HuH-7.5 (cell line): ENCODE results near the gene EIF4E.
A peak's percentile ranks its signal among the peaks of the same experiment; 100 is the strongest.
"Not testable (repeated sequence)": the region's sequence is repeated elsewhere in the genome, so short reads cannot be mapped to it uniquely, and the experiment has no call there.

Experiments
- DNase-seq: peaks from one replicate; pipeline ENCODE4 v3.0.0; 2011; ENCODE audit warnings: low spot score

Gene EIF4E, protein sequence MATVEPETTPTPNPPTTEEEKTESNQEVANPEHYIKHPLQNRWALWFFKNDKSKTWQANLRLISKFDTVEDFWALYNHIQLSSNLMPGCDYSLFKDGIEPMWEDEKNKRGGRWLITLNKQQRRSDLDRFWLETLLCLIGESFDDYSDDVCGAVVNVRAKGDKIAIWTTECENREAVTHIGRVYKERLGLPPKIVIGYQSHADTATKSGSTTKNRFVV

DNA sequence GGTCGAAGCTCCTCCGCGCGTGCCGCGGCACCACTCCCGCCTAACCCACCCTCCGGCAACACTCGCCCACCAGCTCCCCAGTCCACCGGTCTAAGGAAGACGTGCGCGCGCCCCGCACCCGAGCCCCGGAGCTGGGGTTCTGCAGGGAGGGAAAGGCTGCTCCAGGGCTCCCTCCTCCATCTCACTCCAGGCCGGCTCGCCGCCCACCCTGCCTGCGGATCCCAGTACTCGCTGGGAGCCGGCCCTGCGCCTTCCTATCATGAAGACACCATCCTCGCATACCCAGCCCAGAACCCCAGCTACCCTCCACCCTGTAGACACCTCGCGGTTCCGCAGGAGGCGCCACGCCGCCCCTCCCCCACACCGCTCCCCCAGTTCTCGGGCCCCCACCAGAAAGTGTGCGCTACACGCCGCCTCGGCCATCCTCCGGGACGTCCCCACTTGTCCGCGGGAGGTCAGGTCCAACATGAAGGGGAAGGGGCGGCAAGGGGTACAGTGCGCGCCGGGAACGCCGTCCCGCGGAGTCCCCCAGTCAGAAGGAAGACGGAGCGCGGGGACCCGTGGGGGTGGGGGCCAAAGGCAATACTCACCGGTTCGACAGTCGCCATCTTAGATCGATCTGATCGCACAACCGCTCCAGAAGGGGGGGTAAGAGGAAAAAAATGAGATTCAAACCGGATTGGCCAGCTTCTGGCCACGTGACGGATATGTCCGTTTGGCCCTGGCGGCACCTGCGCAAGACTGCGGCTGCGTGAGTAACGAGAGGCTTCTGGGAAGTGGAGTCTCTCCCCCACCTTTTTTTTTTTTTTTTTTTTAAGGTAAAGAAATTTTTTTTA is at the start of gene EIF4E:
TSS of gene EIF4E (minus strand) at position 629 of the 836 bp plus-strand sequence. CDS start at position 608, 21 bp downstream.
- peak; percentile 70 for DNase-seq

DNA sequence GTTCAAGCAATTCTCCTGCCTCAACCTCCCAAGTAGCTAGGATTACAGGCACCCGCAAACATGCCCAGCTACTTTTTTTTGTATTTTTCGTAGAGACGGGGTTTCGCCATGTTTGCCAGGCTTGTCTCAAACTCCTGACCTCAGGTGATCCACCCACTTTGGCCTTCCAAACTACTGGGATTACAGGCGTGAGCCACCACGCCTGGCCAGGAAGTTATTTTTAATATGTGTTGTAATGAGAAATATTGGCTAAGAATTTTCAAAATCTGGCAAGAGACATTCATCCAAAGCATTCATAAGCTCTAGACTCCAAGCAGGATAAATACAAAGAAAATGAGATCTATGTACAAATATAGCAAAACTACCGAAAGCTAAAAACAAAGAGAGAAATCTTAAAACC is 48.6 kb upstream of the EIF4E start:
- DNase-seq = no peak

DNA sequence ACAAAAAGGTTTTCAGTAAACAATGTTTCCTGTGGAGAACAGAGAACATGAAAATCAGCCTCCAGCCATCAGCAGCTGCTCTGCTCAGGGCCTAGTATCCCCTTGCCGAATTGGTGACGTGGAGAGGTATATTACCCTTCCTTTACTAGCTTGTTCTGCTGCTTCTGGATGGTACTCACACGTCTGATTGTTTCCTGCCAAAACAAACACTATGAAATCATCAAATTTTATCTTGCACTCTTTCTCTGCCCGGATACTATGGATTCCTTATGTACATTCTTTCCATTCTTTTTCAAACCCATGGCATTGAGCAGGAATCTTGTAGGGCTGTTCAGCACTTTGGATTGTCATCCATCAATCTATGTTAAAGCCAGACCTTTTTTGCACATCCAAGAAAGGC is 47.8 kb upstream of the EIF4E start:
- no peak for DNase-seq

DNA sequence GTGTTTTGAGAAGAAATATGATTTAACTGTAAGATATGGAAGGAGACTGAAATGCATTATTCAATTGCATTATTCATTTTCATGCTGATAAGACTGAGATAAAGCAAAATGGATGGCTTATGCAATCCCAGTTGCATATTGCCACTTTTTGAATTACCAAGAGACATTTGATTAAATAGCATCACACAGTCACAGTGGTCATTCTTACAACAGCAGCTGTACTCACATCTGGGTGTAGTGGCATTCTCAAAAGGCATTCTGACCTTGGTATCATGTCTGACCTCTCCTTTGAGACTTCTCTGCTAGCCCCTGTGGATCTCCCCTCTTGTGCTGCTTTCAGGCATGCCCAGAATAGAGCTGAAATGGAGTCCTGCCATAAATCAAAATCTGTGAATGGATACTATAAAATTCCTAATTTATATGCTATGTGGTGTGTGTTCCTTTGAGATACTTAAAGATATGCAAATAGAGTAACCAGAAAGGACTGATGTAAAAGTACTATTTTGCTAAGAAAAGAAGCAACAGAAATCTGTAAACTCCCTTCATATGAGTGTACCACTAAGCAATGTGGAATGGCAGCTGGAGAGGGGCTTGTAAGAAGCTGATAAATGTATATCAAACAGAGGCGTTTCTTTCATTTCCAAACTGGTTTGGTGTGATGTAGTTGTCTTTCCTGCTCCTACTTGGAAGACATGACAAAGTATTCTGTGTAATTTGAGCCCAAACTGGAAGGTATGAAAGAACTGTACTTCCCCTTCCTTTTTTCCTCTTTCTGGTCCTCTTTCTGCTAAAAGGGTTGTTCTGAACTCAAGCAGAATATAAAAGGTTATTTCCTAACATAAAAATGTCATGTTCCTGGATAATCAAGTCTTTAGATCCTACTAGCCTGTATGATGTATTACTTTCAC is 41.2 kb upstream of the EIF4E start:
- no peak for DNase-seq

DNA sequence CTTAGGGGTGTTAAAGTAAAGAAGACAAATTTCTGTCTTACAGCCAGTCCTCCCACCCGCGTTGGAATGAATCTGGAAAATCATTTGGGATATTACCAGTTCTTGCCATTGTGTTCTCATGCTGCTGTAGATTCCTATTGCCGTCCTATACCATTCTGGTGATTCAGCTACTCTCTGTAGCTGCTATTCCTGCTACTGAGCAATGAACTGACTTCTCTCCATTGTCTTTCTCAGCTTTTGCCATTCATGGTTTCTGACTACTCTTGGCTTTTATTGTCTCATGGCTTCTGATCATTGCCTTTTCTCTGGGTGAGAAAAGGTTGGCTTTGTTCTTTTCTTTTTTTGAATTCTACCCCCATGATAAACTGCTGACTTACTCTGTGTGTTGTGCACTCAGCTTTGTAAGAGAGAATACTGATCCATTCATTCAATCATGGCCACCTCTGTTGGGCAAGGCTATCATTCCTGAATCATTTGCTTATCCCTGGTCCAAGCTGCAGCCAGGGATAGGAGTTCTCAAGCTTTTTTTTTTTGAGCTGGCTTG is 38.9 kb upstream of the EIF4E start:
- no peak for DNase-seq

DNA sequence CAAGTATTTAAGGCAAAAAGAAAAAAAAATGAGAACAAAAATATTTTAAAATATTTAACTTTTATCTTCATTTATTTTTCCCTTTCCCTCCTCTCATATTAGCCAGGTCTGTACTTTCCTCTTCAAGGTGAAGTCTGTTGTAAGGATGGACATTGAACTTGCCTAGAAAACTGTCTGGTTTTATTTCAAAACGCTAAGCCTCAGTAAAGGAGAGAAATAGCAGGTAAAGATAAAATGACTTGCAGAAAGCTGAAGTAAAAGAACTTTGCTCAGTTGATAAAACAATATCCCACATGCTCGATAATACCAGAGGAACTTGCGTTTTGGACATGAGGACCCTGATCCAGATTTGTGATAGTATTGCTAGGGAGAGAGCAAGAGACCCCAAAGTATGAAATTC is 38.0 kb upstream of the EIF4E start:
- no peak for DNase-seq

DNA sequence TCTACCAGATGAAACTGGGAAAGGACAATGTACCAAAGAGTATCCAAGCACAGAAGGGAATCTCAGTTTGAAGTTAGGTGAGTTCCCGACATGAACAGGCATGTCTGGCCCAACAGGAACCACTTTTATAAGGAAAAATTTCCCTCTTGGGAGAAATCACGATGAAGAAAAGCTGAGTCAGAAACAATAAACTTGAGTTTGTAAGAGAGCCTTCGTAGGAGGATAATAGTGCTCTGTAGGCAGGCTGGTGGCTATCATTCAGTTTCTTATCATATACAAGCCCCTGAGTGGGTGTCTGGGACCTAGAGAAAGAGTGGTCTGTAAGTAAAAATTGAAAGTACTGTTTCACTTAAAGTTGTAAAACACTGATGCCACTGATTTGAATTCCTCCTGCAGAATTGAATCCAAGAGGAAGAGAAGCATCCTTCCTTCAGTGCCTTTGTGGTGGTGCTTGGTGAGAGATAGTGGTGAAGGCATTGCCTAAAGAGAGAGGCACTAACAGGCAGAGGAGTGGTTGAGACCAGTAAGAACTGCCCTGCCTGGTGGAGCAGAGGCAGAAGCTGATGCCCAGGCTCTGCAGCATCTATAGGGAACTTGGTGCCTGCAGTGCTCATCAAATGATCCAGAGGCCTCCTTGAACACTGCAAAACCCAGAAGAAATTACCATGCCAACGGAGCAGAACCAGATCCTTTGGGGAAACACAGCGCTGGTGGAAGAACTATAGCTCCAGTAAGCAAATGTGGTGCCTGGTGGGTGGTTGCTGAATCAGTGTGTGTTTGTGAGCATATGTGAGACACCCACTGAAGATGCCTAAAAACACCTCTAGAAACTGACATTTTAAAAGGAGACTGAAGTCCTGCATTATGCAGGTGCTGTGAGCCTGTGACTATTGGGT is 34.9 kb upstream of the EIF4E start:
- DNase-seq = no peak

DNA sequence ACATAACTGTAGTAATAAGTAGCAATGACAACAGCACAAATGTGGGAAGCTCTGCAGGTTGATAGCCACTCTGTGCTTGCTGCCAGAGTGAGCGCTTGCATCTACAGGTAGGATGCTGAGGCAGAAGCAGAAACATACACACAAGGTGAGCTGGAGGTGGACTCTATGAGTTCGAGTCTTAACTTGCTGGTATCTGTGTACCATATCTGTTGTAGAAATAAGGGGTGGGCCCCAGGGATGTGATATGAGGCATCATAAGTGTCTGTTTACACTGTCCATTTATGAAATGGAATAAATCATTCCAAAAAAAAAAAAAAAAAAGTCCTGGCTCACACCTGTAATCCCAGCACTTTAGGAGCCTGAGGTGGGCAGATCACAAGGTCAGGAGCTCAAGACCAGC is 32.8 kb upstream of the EIF4E start:
- DNase-seq = no peak

DNA sequence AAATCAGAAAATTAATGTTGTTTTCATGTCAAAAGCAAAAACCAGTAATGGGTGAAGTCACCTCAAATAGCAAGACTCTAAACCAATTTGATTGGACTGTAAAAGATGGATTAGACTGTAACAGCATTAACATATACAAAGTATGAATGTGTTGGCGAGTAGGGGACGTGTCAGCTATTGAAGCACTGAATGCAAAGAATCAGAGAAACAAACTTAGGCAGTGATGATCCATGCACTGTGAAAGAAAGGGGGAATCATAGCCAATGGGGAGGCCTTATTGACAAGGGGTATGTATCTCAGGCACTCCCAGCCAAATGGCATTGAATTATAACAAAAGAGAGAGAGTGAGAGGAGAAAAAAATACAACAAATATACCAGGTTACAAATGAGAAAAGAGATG is 30.5 kb upstream of the EIF4E start:
- DNase-seq = no peak

DNA sequence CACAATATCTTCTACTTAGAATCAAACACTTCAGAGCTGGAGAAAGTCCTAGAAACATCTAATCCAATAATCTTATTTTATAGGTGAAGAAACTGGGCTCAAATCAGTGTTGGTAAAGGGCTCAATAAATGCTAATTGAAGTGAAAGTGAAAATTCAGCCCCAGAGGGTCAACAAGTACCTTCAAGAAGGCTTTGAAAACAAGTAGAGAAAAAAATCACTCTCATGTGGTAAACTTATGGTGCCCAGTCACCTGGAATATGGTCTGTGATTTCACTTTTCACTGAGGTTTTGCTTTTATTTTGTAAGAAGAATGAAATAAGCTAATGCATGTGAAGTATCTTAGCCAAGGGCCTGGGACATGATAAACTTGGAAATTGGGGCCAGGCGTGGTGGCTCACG is 29.1 kb upstream of the EIF4E start:
- no peak for DNase-seq

DNA sequence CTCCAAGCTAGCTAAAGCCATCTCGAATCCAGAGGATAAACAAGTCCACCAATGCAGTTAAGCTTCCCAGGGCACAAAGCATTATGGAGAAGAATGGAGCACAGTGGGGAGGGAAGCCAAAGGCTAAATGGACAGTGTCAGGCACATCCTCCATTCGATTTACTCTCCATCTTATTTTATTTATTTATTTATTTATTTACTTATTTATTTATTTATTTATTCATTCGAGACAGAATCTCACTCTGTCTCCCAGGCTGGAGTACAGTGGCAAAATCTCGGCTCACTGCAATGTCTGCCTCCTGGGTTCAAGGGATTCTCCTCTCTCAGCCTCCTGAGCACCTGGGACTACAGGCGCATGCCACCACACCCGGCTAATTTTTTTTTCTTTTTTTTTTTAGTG is 26.3 kb upstream of the EIF4E start:
- no peak for DNase-seq

DNA sequence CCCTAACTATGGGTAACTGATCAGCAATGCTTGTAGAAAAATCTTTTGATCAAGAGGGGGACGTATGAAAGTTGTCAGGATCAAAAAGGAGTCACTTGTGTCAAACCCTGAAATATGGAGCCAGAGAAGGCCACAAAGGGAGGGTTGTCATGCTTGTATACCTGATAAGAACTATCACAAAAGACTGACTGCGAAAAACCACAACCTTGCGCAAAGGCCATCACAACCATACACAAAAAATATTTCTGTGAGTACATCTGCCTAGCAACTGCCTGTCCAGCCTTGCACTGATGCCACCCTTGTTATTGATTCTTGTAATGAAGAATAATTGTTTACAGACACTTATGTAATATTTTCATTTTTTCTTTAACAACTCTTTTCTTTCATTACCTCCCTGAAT is 22.8 kb upstream of the EIF4E start:
- no peak for DNase-seq

DNA sequence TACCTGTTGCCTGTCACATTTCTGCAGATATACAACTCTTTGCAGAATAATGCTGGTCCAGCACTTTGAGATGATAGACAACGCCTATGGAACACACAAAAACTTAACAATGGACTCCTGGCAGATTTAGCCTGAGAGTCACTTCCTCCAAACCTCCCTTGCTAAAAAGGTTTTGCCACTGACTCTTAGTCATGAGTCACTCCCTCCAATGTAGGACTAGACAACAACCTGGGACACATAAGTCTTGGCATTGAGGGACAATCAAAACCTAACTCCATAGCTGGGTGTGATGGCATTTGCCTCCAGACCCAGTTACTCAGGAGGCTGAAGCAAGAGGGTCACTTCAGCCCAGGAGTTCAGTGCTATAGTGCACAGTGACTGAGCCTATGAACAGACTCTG is 22.0 kb upstream of the EIF4E start:
- no peak for DNase-seq

DNA sequence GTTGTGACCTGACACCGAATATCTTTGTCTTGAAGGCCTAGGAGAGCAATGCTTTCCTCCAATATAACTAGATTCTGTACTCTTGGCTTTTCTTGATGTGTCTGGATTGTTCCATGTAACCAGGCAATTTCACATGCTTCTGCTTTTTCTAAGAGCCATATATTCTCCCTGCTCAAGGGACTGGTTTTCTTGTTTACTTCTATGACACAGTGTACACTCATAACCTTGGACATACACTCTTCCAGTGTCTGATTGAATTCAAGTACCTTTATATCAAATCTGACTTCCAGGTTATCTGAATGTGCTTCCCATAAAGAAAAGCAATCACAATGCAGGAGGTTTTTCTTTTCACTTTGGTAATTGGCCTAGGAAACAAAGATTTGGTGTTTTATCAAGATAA is 17.4 kb upstream of the EIF4E start:
- no peak for DNase-seq

DNA sequence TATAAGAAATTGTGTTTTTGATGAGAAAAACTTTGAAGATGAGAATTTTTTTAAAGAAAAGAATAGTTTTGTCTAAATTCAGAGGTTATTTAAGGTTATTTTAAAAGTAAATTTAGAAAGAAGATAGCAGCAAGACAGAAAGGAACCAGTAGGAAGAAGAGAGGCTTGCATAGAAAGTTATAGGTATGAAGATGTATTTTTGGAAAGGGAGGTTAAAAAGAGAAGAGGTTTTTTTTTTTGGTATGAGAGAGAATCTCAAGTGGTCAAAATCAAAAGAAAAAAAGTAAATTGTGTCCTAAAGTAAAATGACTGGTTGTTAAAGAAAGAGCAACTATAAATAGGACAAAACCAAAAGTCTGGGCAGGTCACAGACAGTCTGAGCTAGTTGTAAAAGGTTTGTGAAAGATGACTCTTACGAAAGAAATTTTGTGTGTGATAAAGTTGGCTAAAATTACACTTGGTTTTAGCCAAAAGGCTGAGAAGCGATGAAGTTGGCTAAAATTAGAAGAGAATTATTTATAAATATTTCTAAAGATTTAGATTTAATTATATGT is 16.4 kb upstream of the EIF4E start:
- no peak for DNase-seq

DNA sequence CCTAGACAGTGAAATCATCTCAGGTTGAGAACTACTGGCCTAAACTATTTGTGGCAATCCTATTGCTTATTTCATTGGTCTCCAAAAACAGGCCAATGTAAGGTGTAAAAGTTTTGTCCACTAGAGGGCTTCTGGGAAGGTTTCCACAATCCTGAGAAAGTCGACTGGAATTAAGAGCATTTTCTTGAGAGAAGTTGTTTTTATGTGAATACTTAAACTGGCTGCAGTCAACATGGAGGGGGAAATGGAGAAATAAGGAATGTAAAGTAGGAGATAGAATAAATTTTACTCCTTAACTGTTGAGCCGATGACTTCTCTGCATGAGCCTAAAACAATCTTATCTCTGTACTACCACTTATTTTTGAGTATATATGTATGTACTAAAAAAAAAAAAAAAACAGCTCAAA is 11.0 kb upstream of the EIF4E start:
- peak; percentile 7 for DNase-seq

DNA sequence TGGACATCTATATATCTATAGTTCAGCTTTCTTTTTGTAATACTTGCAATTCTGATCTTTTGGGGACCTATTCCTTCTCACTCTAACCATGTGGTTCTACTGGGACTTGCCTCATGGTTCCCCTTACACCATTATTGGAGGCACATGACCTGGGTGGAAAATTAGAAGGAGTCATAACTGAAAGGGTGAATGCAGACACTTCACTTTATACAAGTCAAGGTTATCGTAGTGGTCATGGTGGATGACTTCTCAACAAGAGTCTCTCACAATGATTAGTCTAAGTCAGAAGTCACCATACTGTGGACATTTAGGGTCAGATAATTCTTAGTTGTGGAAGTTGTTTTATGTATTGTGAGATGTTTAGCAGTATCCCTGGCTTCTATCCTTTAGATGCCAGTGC is 10.5 kb upstream of the EIF4E start:
- DNase-seq = no peak

DNA sequence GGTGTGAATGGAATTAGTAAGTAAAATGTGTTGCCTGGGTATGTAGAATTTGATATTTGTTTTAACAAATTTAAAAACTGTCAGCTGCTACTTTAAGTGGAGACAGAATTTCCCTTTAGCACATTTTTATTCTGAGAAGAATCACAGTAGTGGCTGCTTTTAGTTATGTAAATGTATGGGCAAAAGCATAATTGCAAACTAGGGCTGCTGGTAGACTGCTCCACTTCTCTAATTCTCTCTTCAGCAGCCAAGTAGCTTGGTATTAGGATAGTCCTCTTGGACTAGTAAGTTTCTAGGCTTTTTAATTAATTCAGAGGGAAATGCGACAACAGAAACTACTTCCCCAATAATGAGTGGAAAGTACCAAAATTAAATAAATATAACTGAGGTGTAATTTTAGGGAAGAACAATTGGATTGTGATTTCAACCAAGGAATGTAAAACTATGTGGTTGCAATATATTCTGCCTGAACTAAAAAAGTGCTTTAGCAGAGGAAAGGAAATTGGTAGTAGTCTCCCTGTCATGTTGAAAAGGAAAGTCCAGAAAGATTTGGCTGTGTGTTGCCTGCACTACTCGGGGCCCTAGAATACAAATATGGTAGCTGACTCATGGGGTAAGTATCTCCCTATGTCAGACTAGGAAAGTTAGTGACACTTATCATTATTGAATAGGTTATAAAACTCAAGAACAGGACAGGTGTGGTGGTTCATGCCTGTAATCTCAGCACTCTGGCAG is 9.2 kb upstream of the EIF4E start:
- no peak for DNase-seq

DNA sequence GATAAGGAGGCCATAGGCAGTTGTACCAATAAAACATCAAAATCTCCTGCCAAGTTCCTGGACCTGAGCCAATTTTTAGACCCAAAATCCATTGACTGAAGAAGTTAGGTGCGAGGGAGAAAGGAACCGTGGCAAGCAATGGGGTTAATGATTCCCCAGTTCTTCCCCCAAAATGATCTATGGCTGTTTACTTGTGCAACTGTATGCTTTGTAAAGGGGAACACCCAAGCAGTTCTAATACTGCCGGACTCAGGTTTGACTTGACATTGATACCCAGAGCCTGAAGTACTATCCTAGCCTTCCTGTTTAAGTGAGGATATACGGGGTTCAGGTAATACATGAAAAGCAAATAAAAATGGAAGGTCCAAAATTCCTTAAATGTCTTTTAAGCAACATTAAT is 6.7 kb upstream of the EIF4E start:
- DNase-seq = no peak

DNA sequence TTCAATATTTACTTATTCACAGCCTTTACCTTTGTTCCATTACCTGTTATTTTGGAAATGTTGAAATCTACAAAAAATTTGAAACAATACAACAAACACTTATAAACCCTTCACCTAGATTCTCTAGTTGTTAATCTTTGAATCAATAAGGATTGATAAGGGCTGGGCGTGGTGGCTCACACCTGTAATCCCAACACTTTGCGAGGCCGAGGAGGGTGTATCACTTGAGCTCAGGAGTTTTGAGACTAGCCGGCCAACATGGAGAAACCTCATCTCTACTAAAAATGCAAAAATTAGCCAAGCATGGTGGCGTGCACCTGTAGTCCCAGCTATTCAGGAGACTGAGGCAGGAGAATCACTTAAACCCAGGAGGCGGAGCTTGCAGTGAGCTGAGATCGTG is 5.9 kb upstream of the EIF4E start:
- not testable (repeated sequence) for DNase-seq
